ENCODE data around the gene APIP.

Gene APIP

GRCh38 chr11:34833602-34834001 is 82.6 kb downstream of the APIP start:
- Histone ChIP-seq H3K27ac (no peak overlapping the region), H3K36me3 (replicated peaks) (no peaks in the 10 kb centered on the region), H3K4me3 (ENCODE audit: low read depth, low read length) (no peak overlapping the region), H3K27me3 (replicated peaks) (no peaks in the 10 kb centered on the region)
- in situ Hi-C loops (cut with HindIII; ENCODE audit: low pct_ligation_motif_present, low sequenced_read_pairs), result no loop called here
- no peak for DNase-seq
- TF ChIP-seq, protein P1, sequence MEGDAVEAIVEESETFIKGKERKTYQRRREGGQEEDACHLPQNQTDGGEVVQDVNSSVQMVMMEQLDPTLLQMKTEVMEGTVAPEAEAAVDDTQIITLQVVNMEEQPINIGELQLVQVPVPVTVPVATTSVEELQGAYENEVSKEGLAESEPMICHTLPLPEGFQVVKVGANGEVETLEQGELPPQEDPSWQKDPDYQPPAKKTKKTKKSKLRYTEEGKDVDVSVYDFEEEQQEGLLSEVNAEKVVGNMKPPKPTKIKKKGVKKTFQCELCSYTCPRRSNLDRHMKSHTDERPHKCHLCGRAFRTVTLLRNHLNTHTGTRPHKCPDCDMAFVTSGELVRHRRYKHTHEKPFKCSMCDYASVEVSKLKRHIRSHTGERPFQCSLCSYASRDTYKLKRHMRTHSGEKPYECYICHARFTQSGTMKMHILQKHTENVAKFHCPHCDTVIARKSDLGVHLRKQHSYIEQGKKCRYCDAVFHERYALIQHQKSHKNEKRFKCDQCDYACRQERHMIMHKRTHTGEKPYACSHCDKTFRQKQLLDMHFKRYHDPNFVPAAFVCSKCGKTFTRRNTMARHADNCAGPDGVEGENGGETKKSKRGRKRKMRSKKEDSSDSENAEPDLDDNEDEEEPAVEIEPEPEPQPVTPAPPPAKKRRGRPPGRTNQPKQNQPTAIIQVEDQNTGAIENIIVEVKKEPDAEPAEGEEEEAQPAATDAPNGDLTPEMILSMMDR (IDR thresholded peaks at IDR 0.05; ENCODE audit: low read depth, low read length, missing control alignments), result no peak
